Daoy (cell line): ENCODE results near the gene GCLC. TPM values are rescaled to one million over a fixed set of nuclear protein-coding genes. Genes with fewer than 3 reads are reported as not detected.
"Not testable (repeated sequence)": the region's sequence is repeated elsewhere in the genome, so short reads cannot be mapped to it uniquely, and the experiment has no call there.

Source experiments
- DNase-seq: peaks from one replicate; pipeline ENCODE4 v3.0.0-alpha.2; 2015; ENCODE audit warnings: low read depth
- total RNA-seq: library from RNA; depleted of rRNA; stranded (reverse); fragments of >200 nt; shearing (Covaris generic); gene quantifications from 2 replicates; pipeline ENCODE4 v1.2.3, GENCODE V29; 2014

Gene GCLC
- total RNA-seq, 1 experiment from 2014 or later = 55.0 TPM

- no peak for DNase-seq
These were observed 49.1 kb downstream of the GCLC start for GRCh38 chr6:53495506-53496499.

- no peak for DNase-seq
These were observed 50.8 kb downstream of the GCLC start for GRCh38 chr6:53494076-53494475.

- DNase-seq = no peak
These were observed 51.3 kb downstream of the GCLC start for GRCh38 chr6:53493635-53494025.

GRCh38 chr6:53492860-53493634 lies 51.9 kb downstream of the GCLC start:
- DNase-seq = peak; percentile 72

- no peak for DNase-seq
These were observed 57.8 kb downstream of the GCLC start for GRCh38 chr6:53487080-53487479.

- DNase-seq = no peak
These were observed 58.2 kb downstream of the GCLC start for GRCh38 chr6:53486679-53487078.

GRCh38 chr6:53484476-53485280 lies 60.2 kb downstream of the GCLC start:
- peak; percentile 61 for DNase-seq

- DNase-seq = no peak
These were observed 61.2 kb downstream of the GCLC start for GRCh38 chr6:53483423-53484353.

- no peak for DNase-seq
These were observed 63.6 kb downstream of the GCLC start for GRCh38 chr6:53481323-53481722.

GRCh38 chr6:53480774-53481173 lies 64.1 kb downstream of the GCLC start:
- DNase-seq = not testable (repeated sequence)

GRCh38 chr6:53479871-53480270 lies 65.0 kb downstream of the GCLC start:
- no peak for DNase-seq

- DNase-seq = no peak
These were observed 67.9 kb downstream of the GCLC start for GRCh38 chr6:53476964-53477363.

GRCh38 chr6:53474010-53474409 lies 70.9 kb downstream of the GCLC start:
- DNase-seq = no peak

- DNase-seq = no peak
These were observed 75.7 kb downstream of the GCLC start for GRCh38 chr6:53469163-53469562.

GRCh38 chr6:53466257-53466656 lies 78.6 kb downstream of the GCLC start:
- no peak for DNase-seq

GRCh38 chr6:53465732-53466131 lies 79.2 kb downstream of the GCLC start:
- no peak for DNase-seq

GRCh38 chr6:53464927-53465460 lies 79.9 kb downstream of the GCLC start:
- peak; percentile 19 for DNase-seq

GRCh38 chr6:53464483-53464882 lies 80.4 kb downstream of the GCLC start:
- no peak for DNase-seq

- no peak for DNase-seq
These were observed 83.2 kb downstream of the GCLC start for GRCh38 chr6:53461696-53462095.

- no peak for DNase-seq
These were observed 83.8 kb downstream of the GCLC start for GRCh38 chr6:53461041-53461656.
